Natural killer cell (primary cell): ENCODE measurements around the gene CLASP1. TPM values are rescaled to one million over a fixed set of nuclear protein-coding genes. Genes with fewer than 3 reads are reported as not detected.

Source experiments
- ATAC-seq, 3 donors: fragments of 150-1000 bp in 2 of 3; fragments of 200-7000 bp in 1 of 3; cut with Tn5 transposase; 1 replicate in 1 of 3; 2 replicates in 2 of 3; pipeline ENCODE4 v1.10.0; 2021; ENCODE audit warnings: mild to moderate bottlenecking in 2 of 3, moderate library complexity in 2 of 3
- DNase-seq, 2 donors: peaks; one replicate each; pipeline versions ENCODE4 v3.0.0 to v3.0.0-alpha.2; 2013 to 2021; ENCODE audit warnings: mixed read lengths in 1 of 2
- H3K27ac ChIP-seq: one replicate; pipeline ENCODE4 v1.5.1; 2013; ENCODE audit warnings: mild to moderate bottlenecking, low read length
- H3K27me3 ChIP-seq: one replicate; pipeline ENCODE4 v1.6.1; 2013; ENCODE audit warnings: low read length; ENCODE audit not compliant: control insufficient read depth, insufficient read depth
- H3K36me3 ChIP-seq: one replicate; pipeline ENCODE4 v1.6.1; 2013; ENCODE audit warnings: low read length; ENCODE audit not compliant: control insufficient read depth, insufficient read depth
- H3K4me1 ChIP-seq: one replicate; pipeline ENCODE4 v1.6.1; 2013; ENCODE audit warnings: low read length; ENCODE audit not compliant: control insufficient read depth, insufficient read depth
- H3K4me3 ChIP-seq: one replicate; pipeline ENCODE4 v1.5.1; 2013; ENCODE audit warnings: low read length
- H3K9me3 ChIP-seq: one replicate; pipeline ENCODE4 v1.6.1; 2013; ENCODE audit warnings: low read length; ENCODE audit not compliant: control insufficient read depth, insufficient read depth
- H3K27ac Mint-ChIP-seq, 2 donors: one replicate each; pipeline ENCODE4 v1.8.0; 2022; ENCODE audit warnings: mild to moderate bottlenecking in 2 of 2, mixed read lengths in 2 of 2, moderate library complexity in 1 of 2
- H3K27me3 Mint-ChIP-seq, 2 donors: one replicate each; pipeline ENCODE4 v1.8.0; 2022; ENCODE audit warnings: low read depth in 2 of 2, mixed read lengths in 2 of 2
- H3K36me3 Mint-ChIP-seq: one replicate; pipeline ENCODE4 v1.8.0; 2022; ENCODE audit warnings: mixed read lengths
- H3K4me1 Mint-ChIP-seq, 2 donors: one replicate each; pipeline ENCODE4 v1.8.0; 2022; ENCODE audit warnings: mixed read lengths in 2 of 2
- H3K4me3 Mint-ChIP-seq: one replicate; pipeline ENCODE4 v1.8.0; 2022; ENCODE audit warnings: mild to moderate bottlenecking, moderate library complexity, mixed read lengths
- H3K9me3 Mint-ChIP-seq, 2 donors: one replicate each; pipeline ENCODE4 v1.8.0; 2022; ENCODE audit warnings: mixed read lengths in 2 of 2
- CTCF ChIP-seq: fragments of 200-600 bp; IDR thresholded peaks from one replicate; pipeline ENCODE4 v1.8.0; 2022; ENCODE audit warnings: antibody characterized with exemption
- WGBS: methylation state at CpG from one replicate; pipeline ENCODE4 v1.1.7; 2013; ENCODE audit warnings: missing lambda C conversion rate; ENCODE audit not compliant: insufficient coverage; 5-methylcytosine and 5-hydroxymethylcytosine counted together
- intact Hi-C: fragments of 100-400 bp; cut with micrococcal nuclease; formaldehyde crosslinking; loops from one replicate; pipeline ENCODE4 v1.14.2; 2022
- total RNA-seq, 4 donors: library from RNA; stranded (reverse); fragments of 120-200 nt in 1 of 4; gene quantifications; one replicate each; pipeline versions ENCODE4 v1.2.3 to v1.2.4, GENCODE V29; 2013 to 2022

CLASP1 gene
- total RNA-seq, 3 donors from 2014 or later (not counting 1 experiment from before 2014, with no cell fraction given), result 125 to 142 (median 127) TPM

DNA sequence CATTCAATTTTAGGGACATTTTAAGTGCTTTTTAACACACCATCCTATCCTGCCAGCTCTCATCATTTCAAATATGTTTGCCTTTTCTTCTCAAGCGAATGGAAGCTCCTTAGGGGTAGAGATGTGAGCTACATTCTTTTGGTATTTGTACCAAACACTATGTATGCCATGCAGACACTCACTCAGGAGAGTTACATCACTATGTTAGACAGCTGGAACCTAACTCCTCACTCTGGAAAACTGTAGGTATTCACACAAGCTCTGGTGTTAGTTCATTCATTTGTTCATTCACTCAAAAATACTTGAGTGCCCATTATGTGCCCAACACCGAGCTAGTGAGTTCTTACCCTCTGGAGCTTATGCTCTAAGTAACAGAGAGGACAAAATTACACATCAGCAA lies 144.9 kb downstream of the CLASP1 start:
- H3K4me3 Mint-ChIP-seq, result no peak overlapping the region
- H3K9me3 Mint-ChIP-seq, result peaks cover 0 to 3% of the 10 kb centered on the region in 2 donors
- peaks cover 21% of the 10 kb centered on the region for H3K4me1 ChIP-seq
- H3K27me3 Mint-ChIP-seq, result no peaks in the 10 kb centered on the region
- no peaks in the 10 kb centered on the region for H3K27me3 ChIP-seq
- ATAC-seq (no peak), DNase-seq (no peak)
- intact Hi-C loops, result no loop called here
- 100% methylated on average over 1 of the region's 2 CpGs for WGBS
- H3K27ac ChIP-seq, result no peak overlapping the region
- TF ChIP-seq CTCF, result no peak
- H3K27ac Mint-ChIP-seq, result peak overlapping the region; percentile 66 to 73
- H3K9me3 ChIP-seq, result no peaks in the 10 kb centered on the region
- peaks cover 69% of the 10 kb centered on the region in 2 donors for H3K4me1 Mint-ChIP-seq
- H3K36me3 ChIP-seq, result peaks cover 23% of the 10 kb centered on the region
- peaks cover 29% of the 10 kb centered on the region for H3K36me3 Mint-ChIP-seq
- H3K4me3 ChIP-seq, result no peak overlapping the region

GRCh38 chr2:121502781-121503180 lies 146.5 kb downstream of the CLASP1 start:
- no peak for DNase-seq
- TF ChIP-seq CTCF, result no peak
- Mint-ChIP-seq H3K4me1 (peaks cover 69 to 78% of the 10 kb centered on the region in 2 donors), H3K4me3 (no peak overlapping the region), H3K36me3 (peaks cover 31% of the 10 kb centered on the region), H3K9me3 (peaks cover 0 to 3% of the 10 kb centered on the region in 2 donors), H3K27ac (peak overlapping the region in 1 of 2 donors; percentile 79), H3K27me3 (no peaks in the 10 kb centered on the region)
- intact Hi-C loops, result no loop called here
- H3K27ac ChIP-seq, result no peak overlapping the region
- H3K27me3 ChIP-seq, result no peaks in the 10 kb centered on the region
- peaks cover 23% of the 10 kb centered on the region for H3K36me3 ChIP-seq
- WGBS, result 100% methylated on average over 2 of the region's 3 CpGs
- H3K9me3 ChIP-seq, result no peaks in the 10 kb centered on the region
- ATAC-seq, result no peak
- no peak overlapping the region for H3K4me3 ChIP-seq
- H3K4me1 ChIP-seq, result peaks cover 20% of the 10 kb centered on the region

DNA sequence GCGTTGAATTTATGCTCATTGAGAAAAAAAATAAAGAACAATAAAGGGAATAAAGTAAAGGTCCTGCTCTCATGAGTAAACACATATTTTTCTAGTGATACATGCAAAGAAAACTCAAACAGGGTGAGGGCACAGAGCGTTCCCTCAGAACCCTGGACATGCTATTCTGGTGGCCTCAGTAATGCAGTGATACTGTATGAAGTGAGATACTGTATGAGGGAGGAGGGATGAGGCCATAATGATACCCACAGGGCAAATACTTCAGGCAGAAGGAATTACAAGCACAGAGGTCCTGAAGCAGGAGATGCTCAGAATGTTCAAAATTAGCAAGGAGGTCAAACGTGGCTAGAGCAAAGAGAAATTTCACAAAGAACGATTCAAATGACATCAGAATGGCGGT lies 147.0 kb downstream of the CLASP1 start:
- Histone ChIP-seq H3K4me3 (no peak overlapping the region), H3K4me1 (peaks cover 20% of the 10 kb centered on the region), H3K36me3 (peaks cover 24% of the 10 kb centered on the region), H3K27me3 (no peaks in the 10 kb centered on the region), H3K9me3 (no peaks in the 10 kb centered on the region), H3K27ac (no peak overlapping the region)
- Mint-ChIP-seq H3K4me1 (peaks cover 63 to 74% of the 10 kb centered on the region in 2 donors), H3K4me3 (no peak overlapping the region), H3K9me3 (peaks cover 0 to 3% of the 10 kb centered on the region in 2 donors), H3K27ac (peak overlapping the region; percentile 79 to 85), H3K27me3 (no peaks in the 10 kb centered on the region), H3K36me3 (peaks cover 31% of the 10 kb centered on the region)
- no peak for ATAC-seq
- no peak for TF ChIP-seq CTCF
- DNase-seq, result no peak
- intact Hi-C loops, result no loop called here
- 97% methylated on average over 5 of the region's 5 CpGs for WGBS

- no peak for DNase-seq
- Histone ChIP-seq H3K27me3 (no peaks in the 10 kb centered on the region), H3K4me1 (peaks cover 19% of the 10 kb centered on the region), H3K9me3 (no peaks in the 10 kb centered on the region), H3K27ac (no peak overlapping the region), H3K4me3 (no peak overlapping the region), H3K36me3 (peaks cover 28% of the 10 kb centered on the region)
- 100% methylated on average over 1 of the region's 2 CpGs for WGBS
- Mint-ChIP-seq H3K4me1 (peaks cover 61 to 74% of the 10 kb centered on the region in 2 donors), H3K27ac (peak overlapping the region; percentile 79 to 85), H3K9me3 (peaks cover 0 to 3% of the 10 kb centered on the region in 2 donors), H3K4me3 (peak overlapping the region; percentile 66), H3K27me3 (no peaks in the 10 kb centered on the region), H3K36me3 (peaks cover 38% of the 10 kb centered on the region)
- no peak for ATAC-seq
- intact Hi-C loops, result no loop called here
- no peak for TF ChIP-seq CTCF
Observed at GRCh38 chr2:121501554-121501953, 147.7 kb downstream of the CLASP1 start.
